OCI-LY7 (cell line): Measurements from ENCODE around the gene VSNL1.
"Not testable (repeated sequence)": the region's sequence is repeated elsewhere in the genome, so short reads cannot be mapped to it uniquely, and the experiment has no call there.

Experiments
- CTCF ChIP-seq: fragments of 200-600 bp; sonication (generic); conservative IDR thresholded peaks from 2 replicates; pipeline ENCODE4 v1.5.1; 2014; ENCODE audit warnings: mild to moderate bottlenecking, antibody characterized with exemption, low read length, moderate library complexity, mixed read lengths
- EZH2phosphoT487 ChIP-seq: fragments of 200-600 bp; sonication (generic); IDR thresholded peaks from 2 replicates; pipeline ENCODE4 v1.6.1; 2018; ENCODE audit warnings: low read depth, borderline replicate concordance, mild to moderate bottlenecking, mixed run types, antibody characterized with exemption, low read length, moderate library complexity, mixed read lengths

GRCh38 chr2:17565726-17566125 is 25.2 kb downstream of the VSNL1 start:
- not testable (repeated sequence) for TF ChIP-seq CTCF, EZH2phosphoT487
